ENCODE data around the gene LAMA4. TPM values are rescaled to one million over a fixed set of nuclear protein-coding genes. Genes with fewer than 3 reads are reported as not detected.
A peak's percentile ranks its signal among the peaks of the same experiment; 100 is the strongest.

LAMA4 gene
- total and polyA plus RNA-seq, 4 donors, result 2.1 to 6.0 (median 3.5) TPM

- TF ChIP-seq, protein P1, sequence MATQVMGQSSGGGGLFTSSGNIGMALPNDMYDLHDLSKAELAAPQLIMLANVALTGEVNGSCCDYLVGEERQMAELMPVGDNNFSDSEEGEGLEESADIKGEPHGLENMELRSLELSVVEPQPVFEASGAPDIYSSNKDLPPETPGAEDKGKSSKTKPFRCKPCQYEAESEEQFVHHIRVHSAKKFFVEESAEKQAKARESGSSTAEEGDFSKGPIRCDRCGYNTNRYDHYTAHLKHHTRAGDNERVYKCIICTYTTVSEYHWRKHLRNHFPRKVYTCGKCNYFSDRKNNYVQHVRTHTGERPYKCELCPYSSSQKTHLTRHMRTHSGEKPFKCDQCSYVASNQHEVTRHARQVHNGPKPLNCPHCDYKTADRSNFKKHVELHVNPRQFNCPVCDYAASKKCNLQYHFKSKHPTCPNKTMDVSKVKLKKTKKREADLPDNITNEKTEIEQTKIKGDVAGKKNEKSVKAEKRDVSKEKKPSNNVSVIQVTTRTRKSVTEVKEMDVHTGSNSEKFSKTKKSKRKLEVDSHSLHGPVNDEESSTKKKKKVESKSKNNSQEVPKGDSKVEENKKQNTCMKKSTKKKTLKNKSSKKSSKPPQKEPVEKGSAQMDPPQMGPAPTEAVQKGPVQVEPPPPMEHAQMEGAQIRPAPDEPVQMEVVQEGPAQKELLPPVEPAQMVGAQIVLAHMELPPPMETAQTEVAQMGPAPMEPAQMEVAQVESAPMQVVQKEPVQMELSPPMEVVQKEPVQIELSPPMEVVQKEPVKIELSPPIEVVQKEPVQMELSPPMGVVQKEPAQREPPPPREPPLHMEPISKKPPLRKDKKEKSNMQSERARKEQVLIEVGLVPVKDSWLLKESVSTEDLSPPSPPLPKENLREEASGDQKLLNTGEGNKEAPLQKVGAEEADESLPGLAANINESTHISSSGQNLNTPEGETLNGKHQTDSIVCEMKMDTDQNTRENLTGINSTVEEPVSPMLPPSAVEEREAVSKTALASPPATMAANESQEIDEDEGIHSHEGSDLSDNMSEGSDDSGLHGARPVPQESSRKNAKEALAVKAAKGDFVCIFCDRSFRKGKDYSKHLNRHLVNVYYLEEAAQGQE (IDR thresholded peaks at IDR 0.05), result no peak
- no peak for TF ChIP-seq YY1 (IDR thresholded peaks at IDR 0.05)
Measured at GRCh38 chr6:112215488-112216284, 38.7 kb downstream of the LAMA4 start (continued).

DNA sequence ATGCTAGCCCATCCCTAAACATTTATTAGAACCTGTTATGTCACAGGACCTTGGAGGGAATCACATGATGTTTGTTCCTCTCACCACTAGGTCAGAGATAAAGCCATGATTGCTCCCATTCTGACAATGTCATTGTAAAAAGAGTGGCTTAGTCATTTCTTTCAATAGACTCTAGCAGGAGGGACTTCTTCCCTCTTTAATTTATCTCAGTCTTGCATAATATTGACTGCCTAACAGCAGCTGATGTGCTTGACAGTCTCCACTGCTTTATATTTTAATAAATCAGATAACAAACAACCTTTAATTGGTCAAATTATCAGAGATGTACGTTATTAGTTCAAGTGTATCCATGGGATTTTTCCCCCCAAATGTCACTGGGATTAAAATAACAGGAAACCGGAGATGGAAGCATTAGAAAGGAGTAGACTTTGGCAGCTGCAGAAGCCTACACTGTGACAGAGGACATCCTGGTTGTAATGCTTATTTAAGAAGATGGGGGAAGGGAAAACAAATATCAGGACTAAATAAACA, 39.6 kb downstream of the LAMA4 start:
- Histone ChIP-seq H3K9ac (ENCODE audit: low read depth in 1 of 2, low read length in 2 of 2) (no peak overlapping the region), H3K36me3 (ENCODE audit: control insufficient read depth in 4 of 4, insufficient read depth in 3 of 4, low read depth in 1 of 4, low read length in 3 of 4) (no peaks in the 10 kb centered on the region), H3K9me3 (ENCODE audit: control insufficient read depth in 4 of 4, low read length in 3 of 4) (no peaks in the 10 kb centered on the region), H3K4me3 (ENCODE audit: low read depth in 1 of 3, low read length in 3 of 3) (no peak overlapping the region), H3K27me3 (ENCODE audit: control insufficient read depth in 4 of 4, insufficient read depth in 4 of 4, low read length in 3 of 4) (no peaks in the 10 kb centered on the region), H3K4me1 (ENCODE audit: control insufficient read depth in 4 of 4, insufficient read depth in 4 of 4, low read length in 3 of 4) (peaks cover 3 to 22% (median 10%) of the 10 kb centered on the region in 4 donors), H3K27ac (ENCODE audit: low read depth in 1 of 2, low read length in 2 of 2) (peak overlapping the region; percentile 38 to 62)
- WGBS, result 13% methylated on average over 2 of the region's 2 CpGs
- peak; percentile 85 for TF ChIP-seq SP1 (IDR thresholded peaks at IDR 0.05)
- peak; percentile 40 for TF ChIP-seq ZBTB33 (IDR thresholded peaks at IDR 0.05)
- peak; percentile 29 for TF ChIP-seq FOXA2 (IDR thresholded peaks at IDR 0.05)
- peak; percentile 49 to 61 for TF ChIP-seq HNF4A (conservative IDR thresholded peaks at IDR 0.05)
- peak; percentile 18 to 56 for TF ChIP-seq RXRA (IDR thresholded peaks at IDR 0.05)
- TF ChIP-seq TAF1 (conservative IDR thresholded peaks at IDR 0.05), result no peak
- TF ChIP-seq JUND (IDR thresholded peaks at IDR 0.05), result peak in 1 of 2 donors; percentile 31
- TF ChIP-seq, protein P1 (IDR thresholded peaks at IDR 0.05), result peak; percentile 11
- TF ChIP-seq YY1 (IDR thresholded peaks at IDR 0.05), result peak; percentile 59
- peak; percentile 44 for TF ChIP-seq NR2F2 (IDR thresholded peaks at IDR 0.05)
- TF ChIP-seq GABPA (IDR thresholded peaks at IDR 0.05 in 1 of 2, conservative IDR thresholded peaks at IDR 0.05 in 1 of 2), result peak in 1 of 2 donors; percentile 24
- TF ChIP-seq, protein P2, sequence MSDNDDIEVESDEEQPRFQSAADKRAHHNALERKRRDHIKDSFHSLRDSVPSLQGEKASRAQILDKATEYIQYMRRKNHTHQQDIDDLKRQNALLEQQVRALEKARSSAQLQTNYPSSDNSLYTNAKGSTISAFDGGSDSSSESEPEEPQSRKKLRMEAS (IDR thresholded peaks at IDR 0.05), result no peak
- TF ChIP-seq EGR1 (IDR thresholded peaks at IDR 0.05; ENCODE audit: low read depth in 2 of 2), result no peak
- no peak for DNase-seq (ENCODE audit: low spot score)

Data from liver (tissue), 9 donors.